OCI-LY3 (cell line): Measurements from ENCODE around the gene PKP1.

ENCODE experiments used
- H2AFZ ChIP-seq: fragments of 200-600, 300-600 bp; shearing (Covaris generic); 2 replicates; pipeline ENCODE4 v1.6.0; 2014; ENCODE audit warnings: antibody characterized with exemption, low read depth, low read length
- H3K27ac ChIP-seq: fragments of 200-600, 300-600 bp; sonication (generic); 2 replicates; pipeline ENCODE4 v1.5.1; 2014; ENCODE audit warnings: mild to moderate bottlenecking, low read length, moderate library complexity, mixed read lengths
- H3K27me3 ChIP-seq: fragments of 200-600, 300-600 bp; sonication (generic); 2 replicates; pipeline ENCODE4 v1.6.1; 2014; ENCODE audit warnings: low read depth, low read length, mixed read lengths
- H3K36me3 ChIP-seq: fragments of 200-600, 300-600 bp; sonication (generic); replicated peaks from 2 replicates; pipeline ENCODE3; 2014; ENCODE audit warnings: low read depth, low read length, mixed read lengths
- H3K4me1 ChIP-seq: fragments of 300-600, 200-600 bp; sonication (generic); 2 replicates; pipeline ENCODE4 v1.6.1; 2014; ENCODE audit warnings: low read length, mixed read lengths
- H3K4me2 ChIP-seq: fragments of 200-600, 300-600 bp; sonication (generic); 2 replicates; pipeline ENCODE4 v1.6.1; 2014; ENCODE audit warnings: low read length, mixed read lengths
- H3K4me3 ChIP-seq: fragments of 300-600, 200-600 bp; sonication (generic); 2 replicates; pipeline ENCODE4 v1.5.1; 2014; ENCODE audit warnings: antibody characterized with exemption, mild to moderate bottlenecking, low read length, moderate library complexity
- H3K79me2 ChIP-seq: fragments of 300-600, 200-600 bp; shearing (Covaris generic); 2 replicates; pipeline ENCODE4 v1.6.1; 2014; ENCODE audit warnings: mild to moderate bottlenecking, low read length, mixed read lengths
- H3K9ac ChIP-seq: fragments of 300-600, 200-600 bp; shearing (Covaris generic); 2 replicates; pipeline ENCODE4 v1.6.0; 2014; ENCODE audit warnings: mild to moderate bottlenecking, low read length, moderate library complexity
- H3K9me3 ChIP-seq: fragments of 200-600, 300-600 bp; shearing (Covaris generic); 2 replicates; pipeline ENCODE4 v1.6.1; 2014; ENCODE audit warnings: low read length, mixed read lengths; ENCODE audit not compliant: insufficient read depth
- H4K20me1 ChIP-seq: fragments of 200-600, 300-600 bp; sonication (generic); 2 replicates; pipeline ENCODE4 v1.6.1; 2016; ENCODE audit warnings: low read length, mixed read lengths; ENCODE audit not compliant: insufficient read depth
- EZH2phosphoT487 ChIP-seq: fragments of 200-600 bp; shearing (Covaris generic); IDR thresholded peaks from 2 replicates; pipeline ENCODE4 v1.6.1; 2018; ENCODE audit warnings: antibody characterized with exemption, mixed run types, low read depth
- TF ChIP-seq, protein P1 (sequence below): fragments of 200-600, 300-600 bp; sonication (generic); IDR thresholded peaks from 2 replicates; pipeline ENCODE4 v1.5.1; 2014; ENCODE audit warnings: antibody characterized with exemption, low read length, low read depth

Gene PKP1

GRCh38 chr1:201304126-201304525 is 20.8 kb downstream of the PKP1 start:
- Histone ChIP-seq H3K9ac (no peak overlapping the region), H3K9me3 (no peaks in the 10 kb centered on the region), H3K4me3 (no peak overlapping the region), H3K27ac (no peak overlapping the region), H3K4me2 (no peak overlapping the region), H3K36me3 (no peaks in the 10 kb centered on the region), H2AFZ (no peak overlapping the region), H3K27me3 (peaks cover 88% of the 10 kb centered on the region), H3K4me1 (no peaks in the 10 kb centered on the region), H3K79me2 (no peaks in the 10 kb centered on the region), H4K20me1 (no peaks in the 10 kb centered on the region)
- no peak for TF ChIP-seq EZH2phosphoT487
- TF ChIP-seq, protein P1, sequence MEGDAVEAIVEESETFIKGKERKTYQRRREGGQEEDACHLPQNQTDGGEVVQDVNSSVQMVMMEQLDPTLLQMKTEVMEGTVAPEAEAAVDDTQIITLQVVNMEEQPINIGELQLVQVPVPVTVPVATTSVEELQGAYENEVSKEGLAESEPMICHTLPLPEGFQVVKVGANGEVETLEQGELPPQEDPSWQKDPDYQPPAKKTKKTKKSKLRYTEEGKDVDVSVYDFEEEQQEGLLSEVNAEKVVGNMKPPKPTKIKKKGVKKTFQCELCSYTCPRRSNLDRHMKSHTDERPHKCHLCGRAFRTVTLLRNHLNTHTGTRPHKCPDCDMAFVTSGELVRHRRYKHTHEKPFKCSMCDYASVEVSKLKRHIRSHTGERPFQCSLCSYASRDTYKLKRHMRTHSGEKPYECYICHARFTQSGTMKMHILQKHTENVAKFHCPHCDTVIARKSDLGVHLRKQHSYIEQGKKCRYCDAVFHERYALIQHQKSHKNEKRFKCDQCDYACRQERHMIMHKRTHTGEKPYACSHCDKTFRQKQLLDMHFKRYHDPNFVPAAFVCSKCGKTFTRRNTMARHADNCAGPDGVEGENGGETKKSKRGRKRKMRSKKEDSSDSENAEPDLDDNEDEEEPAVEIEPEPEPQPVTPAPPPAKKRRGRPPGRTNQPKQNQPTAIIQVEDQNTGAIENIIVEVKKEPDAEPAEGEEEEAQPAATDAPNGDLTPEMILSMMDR: no peak

DNA sequence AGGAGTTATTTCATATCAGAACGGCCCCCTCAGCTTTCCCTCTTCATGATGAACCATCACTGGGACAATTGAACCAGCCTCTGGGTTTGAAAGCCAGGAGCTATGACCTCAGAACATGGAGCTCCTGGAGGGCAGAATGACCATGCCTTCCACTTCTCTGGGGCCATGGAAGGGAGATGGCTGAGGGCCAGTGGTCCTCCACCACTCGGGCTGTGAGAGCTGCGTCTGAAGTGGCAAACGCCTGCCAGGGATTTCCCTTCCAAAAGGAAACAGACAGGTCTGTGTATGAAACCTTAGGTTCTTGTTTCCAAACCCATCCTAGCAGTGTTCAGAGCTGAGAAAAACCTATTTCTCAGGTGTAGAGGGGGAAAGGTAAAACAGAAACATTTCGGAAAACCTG is 22.5 kb downstream of the PKP1 start:
- Histone ChIP-seq H4K20me1 (no peaks in the 10 kb centered on the region), H3K4me2 (no peak overlapping the region), H3K9me3 (no peaks in the 10 kb centered on the region), H3K27me3 (peaks cover 88% of the 10 kb centered on the region), H3K4me1 (no peaks in the 10 kb centered on the region), H3K79me2 (no peaks in the 10 kb centered on the region), H2AFZ (no peak overlapping the region), H3K4me3 (no peak overlapping the region), H3K36me3 (no peaks in the 10 kb centered on the region), H3K27ac (no peak overlapping the region), H3K9ac (no peak overlapping the region)
- TF ChIP-seq, protein P1: no peak
- TF ChIP-seq EZH2phosphoT487: no peak

DNA sequence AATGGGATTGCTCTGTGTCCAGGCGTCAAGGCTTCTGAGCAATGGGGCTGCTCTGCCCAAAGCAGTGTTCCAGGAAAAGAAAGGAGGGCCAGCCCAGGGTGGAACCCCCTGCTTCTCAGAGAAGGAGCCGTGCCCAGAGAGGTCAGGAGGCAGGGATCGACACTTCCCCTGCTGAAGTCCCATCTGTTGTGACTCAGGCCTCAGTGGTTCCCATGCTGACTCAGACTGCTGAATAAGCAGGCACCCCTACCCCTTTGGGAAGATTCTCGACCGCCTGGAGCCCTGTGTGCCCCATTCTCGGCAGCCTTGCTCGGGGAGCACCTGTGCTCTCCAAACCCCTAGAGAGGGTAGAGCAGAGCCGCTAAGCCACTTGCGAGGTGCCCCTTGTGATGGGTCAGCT is 23.9 kb downstream of the PKP1 start:
- Histone ChIP-seq H3K9ac (no peak overlapping the region), H3K36me3 (no peaks in the 10 kb centered on the region), H3K27ac (no peak overlapping the region), H2AFZ (no peak overlapping the region), H3K9me3 (no peaks in the 10 kb centered on the region), H4K20me1 (no peaks in the 10 kb centered on the region), H3K79me2 (no peaks in the 10 kb centered on the region), H3K27me3 (peaks cover 85% of the 10 kb centered on the region), H3K4me2 (no peak overlapping the region), H3K4me3 (no peak overlapping the region), H3K4me1 (no peaks in the 10 kb centered on the region)
- no peak for TF ChIP-seq EZH2phosphoT487
- TF ChIP-seq, protein P1: no peak

GRCh38 chr1:201307760-201308499 is 24.6 kb downstream of the PKP1 start:
- TF ChIP-seq, protein P1: no peak
- no peak for TF ChIP-seq EZH2phosphoT487
- H3K4me1 ChIP-seq: no peaks in the 10 kb centered on the region
- no peaks in the 10 kb centered on the region for H3K79me2 ChIP-seq
- H3K27ac ChIP-seq: no peak overlapping the region
- H3K36me3 ChIP-seq: no peaks in the 10 kb centered on the region
- no peak overlapping the region for H2AFZ ChIP-seq
- no peak overlapping the region for H3K4me3 ChIP-seq
- no peaks in the 10 kb centered on the region for H3K9me3 ChIP-seq
- no peak overlapping the region for H3K9ac ChIP-seq
- no peaks in the 10 kb centered on the region for H4K20me1 ChIP-seq
- H3K27me3 ChIP-seq: peaks cover 82% of the 10 kb centered on the region
- H3K4me2 ChIP-seq: no peak overlapping the region
